Gastroesophageal sphincter (tissue), 3 donors: ENCODE measurements around the gene GHRL.

Experiments
- EP300 ChIP-seq: sonication (generic); formaldehyde crosslinking; IDR thresholded peaks from one replicate; pipeline ENCODE4 v1.6.1; 2017; ENCODE audit warnings: antibody characterized with exemption, mild to moderate bottlenecking
- POLR2A ChIP-seq, 2 donors: fragments of 450-650 bp; IDR thresholded peaks; one replicate each; pipeline ENCODE4 v1.6.1; 2017; ENCODE audit warnings: antibody characterized with exemption in 2 of 2, mild to moderate bottlenecking in 2 of 2, moderate library complexity in 1 of 2
- POLR2AphosphoS5 ChIP-seq: sonication (generic); formaldehyde crosslinking; IDR thresholded peaks from one replicate; pipeline ENCODE4 v1.6.1; 2017; ENCODE audit warnings: antibody characterized with exemption
- TF ChIP-seq, protein P1 (sequence below), 4 experiments: fragments of 200-600 bp in 2 of 4; fragments of 450-650 bp in 2 of 4; sonication (generic) in 1 of 4; IDR thresholded peaks; one replicate each; pipeline ENCODE4 v1.5.1; 2017 to 2019; ENCODE audit warnings: antibody characterized with exemption in 4 of 4, mild to moderate bottlenecking in 2 of 4, moderate library complexity in 2 of 4

DNA sequence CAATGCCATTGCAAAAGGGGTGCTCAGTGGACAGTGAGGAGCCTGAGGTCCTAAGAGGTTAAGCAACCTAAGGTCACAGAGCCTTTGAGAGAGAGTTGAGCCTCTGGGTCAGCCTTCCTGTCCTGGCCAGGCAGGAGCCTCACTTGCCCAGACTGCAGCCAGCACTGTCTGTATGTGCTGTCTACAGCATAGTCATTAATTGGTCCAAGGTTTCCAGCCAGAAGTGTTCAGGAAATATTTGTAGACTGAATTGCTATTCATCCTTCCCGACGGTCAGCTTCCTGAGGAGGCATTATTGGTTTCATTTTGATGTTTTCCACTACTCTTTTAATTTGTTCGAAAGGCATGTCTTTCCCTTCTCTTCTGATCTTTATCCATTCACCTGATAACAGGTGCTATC is 20.1 kb upstream of the GHRL start:
- TF ChIP-seq, protein P1, sequence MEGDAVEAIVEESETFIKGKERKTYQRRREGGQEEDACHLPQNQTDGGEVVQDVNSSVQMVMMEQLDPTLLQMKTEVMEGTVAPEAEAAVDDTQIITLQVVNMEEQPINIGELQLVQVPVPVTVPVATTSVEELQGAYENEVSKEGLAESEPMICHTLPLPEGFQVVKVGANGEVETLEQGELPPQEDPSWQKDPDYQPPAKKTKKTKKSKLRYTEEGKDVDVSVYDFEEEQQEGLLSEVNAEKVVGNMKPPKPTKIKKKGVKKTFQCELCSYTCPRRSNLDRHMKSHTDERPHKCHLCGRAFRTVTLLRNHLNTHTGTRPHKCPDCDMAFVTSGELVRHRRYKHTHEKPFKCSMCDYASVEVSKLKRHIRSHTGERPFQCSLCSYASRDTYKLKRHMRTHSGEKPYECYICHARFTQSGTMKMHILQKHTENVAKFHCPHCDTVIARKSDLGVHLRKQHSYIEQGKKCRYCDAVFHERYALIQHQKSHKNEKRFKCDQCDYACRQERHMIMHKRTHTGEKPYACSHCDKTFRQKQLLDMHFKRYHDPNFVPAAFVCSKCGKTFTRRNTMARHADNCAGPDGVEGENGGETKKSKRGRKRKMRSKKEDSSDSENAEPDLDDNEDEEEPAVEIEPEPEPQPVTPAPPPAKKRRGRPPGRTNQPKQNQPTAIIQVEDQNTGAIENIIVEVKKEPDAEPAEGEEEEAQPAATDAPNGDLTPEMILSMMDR (IDR thresholded peaks at IDR 0.05), result no peak
- TF ChIP-seq POLR2A (IDR thresholded peaks at IDR 0.05) (no peak), EP300 (no peak), POLR2AphosphoS5 (no peak)
